GM19438 (cell line): ENCODE measurements around the gene RSRP1.

Source experiments
- ATAC-seq: cut with Tn5 transposase; IDR thresholded peaks from one replicate; pipeline ENCODE4 v1.9.1; 2021; ENCODE audit warnings: low read depth; ENCODE audit not compliant: unreplicated experiment

The RSRP1 gene

DNA sequence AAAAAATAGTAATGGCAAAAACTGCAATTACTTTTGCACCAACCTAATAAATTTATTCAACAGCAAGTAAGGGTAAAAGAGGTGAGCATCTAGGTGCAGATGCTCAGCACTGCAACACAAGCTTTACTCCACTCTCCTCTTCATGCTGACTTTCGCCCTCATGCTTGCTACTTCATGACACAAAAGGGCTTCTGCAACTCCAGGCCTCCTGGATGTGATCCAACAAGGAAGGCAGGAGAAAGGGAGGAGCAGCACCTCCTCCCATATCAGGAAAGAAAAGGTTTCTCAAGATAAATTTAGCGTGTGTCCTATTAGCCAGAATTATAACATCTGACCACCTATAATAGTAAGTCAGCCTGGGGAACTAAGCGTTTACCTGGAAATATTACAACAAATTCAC, 26.6 kb downstream of the RSRP1 start:
- ATAC-seq = no peak

DNA sequence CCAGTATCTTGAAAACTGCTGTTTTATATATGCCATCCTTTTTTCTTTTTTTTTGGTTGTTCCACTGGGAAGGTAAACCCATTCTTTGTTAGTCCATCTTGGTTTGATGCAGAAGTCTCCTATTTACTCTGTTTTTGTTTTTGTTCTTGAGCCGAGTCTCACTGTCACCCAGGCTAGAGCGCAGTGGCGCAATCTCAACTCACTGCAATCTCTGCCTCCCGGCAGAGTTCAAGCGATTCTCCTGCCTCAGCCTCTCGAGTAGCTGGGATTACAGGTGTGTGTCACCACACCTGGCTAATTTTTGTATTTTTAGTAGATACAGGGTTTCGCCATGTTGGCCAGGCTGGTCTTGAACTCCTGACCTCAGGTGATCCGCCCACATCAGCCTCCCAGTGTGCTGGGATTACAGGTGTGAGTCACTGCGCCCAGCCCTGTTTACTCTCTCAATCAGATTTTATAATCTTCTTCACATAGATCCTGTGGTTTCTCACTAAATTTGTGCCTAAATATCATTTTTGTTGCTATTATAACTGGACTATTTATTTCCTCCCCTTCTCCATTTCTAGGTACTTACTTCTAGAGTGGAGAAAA, 27.5 kb downstream of the RSRP1 start:
- no peak for ATAC-seq

DNA sequence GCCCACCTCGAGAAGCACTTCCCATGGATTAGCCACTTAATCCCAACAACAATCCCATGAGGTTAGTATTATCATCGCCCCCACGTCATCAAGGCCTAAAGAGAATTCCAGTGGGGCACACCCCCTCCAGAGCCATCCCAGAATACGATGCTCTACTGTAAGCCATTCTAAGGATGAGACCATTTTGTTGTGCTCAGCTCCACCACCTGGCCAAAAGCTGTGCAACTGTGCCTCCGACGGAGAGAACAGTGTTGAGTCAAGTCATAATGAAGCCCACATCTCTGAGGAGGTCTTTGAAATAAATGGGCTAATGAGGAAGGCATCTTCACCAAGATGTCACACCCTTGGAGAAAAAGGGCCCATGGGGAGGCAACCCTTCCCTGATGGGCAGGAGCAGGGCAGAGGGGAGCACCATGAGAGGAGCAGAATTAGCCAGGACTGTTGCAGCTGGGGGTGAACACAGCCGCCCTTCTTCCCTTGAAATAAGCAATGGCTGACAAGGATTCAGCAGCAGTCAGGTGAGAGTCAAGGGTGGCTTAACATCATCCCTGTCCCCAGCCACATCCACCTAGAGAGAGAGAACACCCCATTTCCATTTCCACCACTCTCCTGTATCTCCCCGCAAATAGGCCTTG, 29.5 kb downstream of the RSRP1 start:
- no peak for ATAC-seq

DNA sequence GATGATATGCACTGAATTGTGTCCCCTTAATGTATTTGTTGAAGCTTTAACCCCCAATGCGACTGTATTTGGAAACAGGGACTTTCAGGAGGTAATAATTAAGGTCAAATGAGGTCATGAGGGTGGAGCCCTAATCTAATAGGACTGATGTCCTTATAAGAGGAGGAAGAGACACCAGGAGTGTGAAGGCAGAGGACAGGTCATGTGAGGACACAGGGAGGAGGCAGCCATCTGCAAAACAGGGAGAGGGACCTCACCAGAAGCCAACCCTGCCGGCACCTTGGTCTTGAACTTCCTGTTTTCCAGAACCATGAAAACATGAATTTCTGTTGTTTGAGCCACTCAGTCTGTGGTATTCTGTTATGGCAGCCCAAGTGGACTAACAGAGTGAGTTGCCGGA, 30.2 kb downstream of the RSRP1 start:
- ATAC-seq = no peak

DNA sequence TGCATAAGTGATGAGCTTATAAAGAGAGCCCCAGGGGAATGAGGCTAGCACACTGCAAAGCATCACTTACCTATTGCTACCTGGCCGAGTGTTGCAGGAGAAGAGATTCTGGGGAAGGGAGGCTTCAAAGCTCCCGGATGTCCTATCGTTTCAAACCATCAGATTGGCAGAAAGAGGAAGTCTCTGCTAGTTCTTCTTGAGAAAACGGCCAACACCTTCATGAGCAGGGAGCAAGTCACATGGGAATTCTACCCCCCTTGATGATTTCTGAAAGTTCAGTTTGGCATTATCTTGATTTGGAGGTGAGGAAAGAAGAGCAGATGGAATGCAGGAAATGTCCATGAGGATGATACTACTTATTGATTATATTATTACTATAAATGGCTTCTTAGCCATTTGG, 31.1 kb downstream of the RSRP1 start:
- no peak for ATAC-seq

DNA sequence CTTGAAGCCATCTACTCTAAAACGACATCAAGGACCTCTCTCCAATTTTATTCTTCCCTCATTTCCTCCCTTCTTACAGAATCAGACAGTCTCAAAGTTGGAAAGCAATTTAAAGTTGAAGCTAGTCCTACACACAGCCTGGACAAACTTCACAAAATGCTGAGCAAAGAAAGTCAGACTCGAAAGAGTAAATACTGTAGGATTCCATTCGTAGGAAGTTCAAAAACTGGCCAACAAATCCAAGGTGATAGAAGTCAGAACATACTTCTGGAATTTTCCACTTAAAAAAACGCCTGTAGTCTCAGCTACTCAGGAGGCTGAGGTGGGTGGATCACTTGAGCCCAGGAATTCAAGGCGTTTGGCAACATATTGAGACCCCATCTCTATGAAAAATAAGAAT, 34.5 kb downstream of the RSRP1 start:
- no peak for ATAC-seq

DNA sequence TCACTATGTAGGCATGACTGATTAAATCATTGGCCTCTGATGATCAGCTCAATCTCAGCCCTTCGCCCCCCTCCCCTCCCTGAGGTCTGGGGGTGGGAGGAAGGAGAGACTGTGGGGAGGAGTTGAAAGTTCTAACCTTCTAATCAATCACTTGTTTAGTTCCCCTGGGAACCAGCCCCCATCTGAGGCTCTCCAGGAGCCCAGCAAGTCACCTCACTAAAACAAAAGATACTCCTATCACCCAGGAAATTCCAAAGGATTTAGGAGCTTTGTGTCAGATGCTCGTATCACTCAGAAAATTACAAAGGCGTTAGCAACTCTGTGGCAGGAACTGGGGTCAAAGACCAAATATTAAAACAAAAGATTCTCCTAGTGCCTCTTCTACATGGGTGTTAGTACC, 36.5 kb downstream of the RSRP1 start:
- no peak for ATAC-seq

DNA sequence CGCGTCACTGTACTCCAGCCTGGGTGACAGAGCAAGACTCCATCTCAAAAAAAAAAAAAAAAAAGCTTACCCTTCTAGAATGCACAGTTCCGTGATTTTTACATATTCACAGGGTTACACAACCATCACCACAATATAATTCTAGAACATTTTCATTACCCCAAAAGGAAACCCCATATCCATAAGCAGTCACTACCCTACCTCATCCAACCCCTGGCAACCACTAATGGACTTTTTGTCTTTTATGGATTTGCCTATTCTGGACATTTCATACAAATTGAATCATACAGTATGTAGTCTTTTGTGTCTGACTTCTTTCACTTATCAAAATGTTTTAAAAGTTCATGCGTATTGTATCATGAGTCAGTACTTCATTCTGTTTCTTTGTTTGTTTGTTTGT, 37.7 kb downstream of the RSRP1 start:
- no peak for ATAC-seq

DNA sequence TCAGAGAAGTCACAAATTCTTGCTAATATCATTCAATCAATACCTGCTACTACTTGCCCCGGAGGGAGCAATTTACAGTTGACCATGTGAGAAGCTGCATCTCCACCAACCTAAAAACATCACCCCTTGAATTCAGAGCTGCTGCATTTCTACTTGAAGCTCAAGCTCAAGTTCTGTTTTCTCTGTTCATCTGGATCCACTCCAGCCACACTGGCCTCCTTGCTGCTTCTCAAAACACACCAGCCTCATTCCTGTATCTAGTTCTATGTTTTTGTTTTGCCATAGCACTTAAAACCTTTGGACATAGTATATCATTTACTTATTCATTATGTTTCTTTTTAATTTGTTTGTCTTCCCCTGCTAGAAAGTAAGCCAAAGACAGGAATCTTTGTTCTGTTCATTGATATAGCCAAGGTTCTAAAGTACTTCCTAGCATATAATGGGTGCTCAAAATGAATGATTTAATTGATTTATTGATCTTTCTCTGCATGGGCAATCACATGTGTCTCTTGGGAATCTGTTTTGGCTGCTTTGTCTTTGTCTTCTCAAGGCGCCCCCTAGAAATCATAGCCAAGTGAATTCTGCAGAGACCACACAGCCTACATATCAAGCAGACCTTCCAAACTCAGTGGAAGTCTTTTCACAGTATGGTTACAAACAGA, 38.6 kb downstream of the RSRP1 start:
- no peak for ATAC-seq

DNA sequence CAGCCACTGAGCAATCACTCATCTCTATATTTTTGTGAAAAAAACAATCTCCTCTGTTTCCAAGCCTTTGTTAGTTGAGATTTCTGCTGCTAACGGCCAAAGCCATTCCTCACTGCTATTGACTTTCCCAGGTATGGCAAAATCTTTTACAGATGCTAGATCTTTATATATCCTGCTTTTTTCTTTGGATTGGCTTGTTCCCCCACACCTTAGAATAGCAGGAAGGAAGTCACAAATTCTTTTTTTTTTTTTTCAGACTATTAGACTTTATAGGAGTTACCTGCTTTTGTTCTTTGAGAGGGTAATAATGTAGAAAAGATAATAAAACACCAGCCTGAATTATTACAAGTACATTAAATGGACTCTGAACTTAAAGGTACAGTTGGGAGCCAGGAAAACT, 39.2 kb downstream of the RSRP1 start:
- ATAC-seq = no peak

DNA sequence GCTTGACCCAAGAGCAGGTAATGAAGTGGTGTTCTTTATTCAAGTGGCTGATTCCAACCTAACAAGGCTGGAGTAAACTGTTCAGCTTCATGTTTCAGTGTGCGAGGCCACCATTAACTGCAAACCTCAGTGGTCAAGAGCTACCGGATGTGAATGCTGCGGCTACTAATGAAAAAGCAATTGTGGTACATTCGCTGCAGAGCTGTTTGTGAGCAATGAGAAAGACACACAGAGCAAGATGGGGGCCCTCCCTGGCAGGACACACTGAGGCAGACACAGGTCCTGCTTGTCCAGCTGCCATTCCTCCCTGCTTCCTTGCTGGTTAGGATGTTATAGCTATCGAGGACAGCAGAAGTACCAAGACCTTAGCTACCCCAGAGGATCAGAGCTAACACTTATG, 41.1 kb downstream of the RSRP1 start:
- ATAC-seq = no peak

DNA sequence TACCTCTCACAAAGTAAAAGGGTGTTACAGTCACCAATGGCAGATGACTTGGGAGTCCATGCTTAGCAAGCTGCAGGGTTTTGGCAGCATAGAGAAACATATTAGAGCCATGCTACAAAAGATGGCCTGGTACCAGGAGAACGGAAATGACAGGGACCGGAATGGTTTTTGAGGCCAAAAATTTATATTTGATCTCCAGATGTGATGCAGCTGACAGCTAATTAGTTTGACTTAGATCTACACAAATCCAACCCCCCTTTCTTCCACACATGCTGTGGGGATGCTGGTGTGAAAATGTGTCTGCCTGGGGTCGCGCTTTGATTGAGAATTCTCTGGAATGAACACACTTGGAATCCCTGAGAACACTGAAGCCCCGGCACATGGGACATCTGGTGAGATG, 41.5 kb downstream of the RSRP1 start:
- ATAC-seq = no peak

DNA sequence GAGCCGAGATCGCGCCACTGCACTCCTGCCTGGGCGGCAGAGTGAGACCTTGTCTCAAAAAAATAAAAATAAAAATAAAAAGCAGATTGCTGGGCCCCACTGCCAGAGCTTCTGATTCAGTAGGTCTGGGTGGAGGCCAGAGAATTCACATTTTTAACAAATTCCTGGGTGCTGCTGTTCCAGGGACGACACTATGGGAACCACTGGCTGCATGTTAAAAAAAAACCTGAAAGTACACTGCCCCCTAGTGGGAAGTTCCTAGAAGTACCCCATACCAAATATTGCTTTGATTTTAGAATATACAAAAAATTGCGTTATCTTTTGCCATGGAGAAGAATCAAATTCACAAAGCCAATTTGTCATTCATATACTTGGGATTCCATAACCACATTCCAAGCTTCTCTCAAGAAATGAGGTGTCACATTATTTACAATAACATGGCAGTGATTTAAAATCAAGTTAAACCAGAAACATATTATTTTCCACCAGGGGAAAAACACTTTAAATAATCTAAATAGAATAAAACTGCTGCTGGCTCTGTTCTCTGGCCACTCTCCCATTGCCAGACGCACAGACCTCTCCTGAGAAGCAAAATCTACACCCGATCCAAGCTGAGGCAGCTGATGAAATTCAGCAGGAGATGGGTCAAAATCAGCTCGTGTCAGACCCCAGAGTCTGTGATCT, 42.3 kb downstream of the RSRP1 start:
- no peak for ATAC-seq

DNA sequence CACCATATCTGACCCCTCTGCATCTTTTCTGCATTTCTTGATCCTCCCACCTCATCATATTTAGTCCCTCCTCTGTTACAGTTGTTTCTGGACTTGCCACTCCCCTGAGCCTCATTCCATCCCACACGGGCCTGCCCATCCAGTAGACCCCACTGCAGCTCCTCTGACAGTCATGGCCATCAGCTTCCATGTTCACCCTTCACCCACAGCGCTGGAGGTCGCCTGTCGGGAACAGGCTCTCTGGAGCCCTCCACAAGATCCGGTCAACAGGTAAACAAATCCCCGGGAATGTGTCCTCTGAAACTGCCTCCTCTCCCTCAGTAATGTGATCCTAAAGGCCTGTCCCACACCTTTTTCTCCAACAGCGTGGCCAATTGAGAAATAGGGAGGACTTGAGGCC, 46.2 kb downstream of the RSRP1 start:
- ATAC-seq = no peak

DNA sequence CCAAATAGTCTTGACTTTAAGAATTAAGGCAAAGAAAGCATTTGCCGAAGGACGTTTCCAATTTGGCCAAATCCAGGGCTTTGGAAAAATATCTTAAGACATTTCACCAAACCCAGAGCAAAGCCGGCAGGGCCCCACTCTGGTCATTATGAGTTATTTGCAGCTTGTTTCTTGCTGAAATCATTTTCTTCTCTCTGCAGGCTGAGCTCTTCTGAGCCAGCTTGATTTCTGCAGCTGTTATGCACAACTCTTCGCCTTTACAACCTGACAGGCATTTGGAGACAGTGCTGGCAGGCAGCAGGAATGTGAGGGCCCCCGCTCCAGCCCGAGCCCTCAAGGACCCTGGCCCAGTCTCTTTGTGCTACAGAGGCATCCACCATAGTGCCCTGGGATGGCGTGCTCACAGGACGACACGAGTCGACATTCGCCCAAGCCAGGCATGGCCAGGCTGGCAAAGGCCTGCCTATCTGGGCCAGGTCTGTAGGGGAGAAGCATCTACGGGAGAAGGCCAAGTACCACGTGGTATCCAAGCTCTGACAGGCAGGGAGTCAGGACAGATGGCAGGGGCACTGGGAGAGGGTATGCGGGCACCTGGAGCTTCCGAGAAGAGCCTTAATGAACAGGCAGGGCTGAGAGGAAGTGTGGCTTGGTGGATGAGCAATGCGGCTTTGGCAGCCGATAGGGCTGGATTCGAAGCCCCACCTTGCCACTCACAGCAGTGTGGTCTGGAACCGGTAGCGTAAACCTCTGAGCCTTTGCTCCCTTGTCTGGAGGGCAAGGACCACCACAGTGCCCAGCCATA, 47.2 kb downstream of the RSRP1 start:
- ATAC-seq = no peak

DNA sequence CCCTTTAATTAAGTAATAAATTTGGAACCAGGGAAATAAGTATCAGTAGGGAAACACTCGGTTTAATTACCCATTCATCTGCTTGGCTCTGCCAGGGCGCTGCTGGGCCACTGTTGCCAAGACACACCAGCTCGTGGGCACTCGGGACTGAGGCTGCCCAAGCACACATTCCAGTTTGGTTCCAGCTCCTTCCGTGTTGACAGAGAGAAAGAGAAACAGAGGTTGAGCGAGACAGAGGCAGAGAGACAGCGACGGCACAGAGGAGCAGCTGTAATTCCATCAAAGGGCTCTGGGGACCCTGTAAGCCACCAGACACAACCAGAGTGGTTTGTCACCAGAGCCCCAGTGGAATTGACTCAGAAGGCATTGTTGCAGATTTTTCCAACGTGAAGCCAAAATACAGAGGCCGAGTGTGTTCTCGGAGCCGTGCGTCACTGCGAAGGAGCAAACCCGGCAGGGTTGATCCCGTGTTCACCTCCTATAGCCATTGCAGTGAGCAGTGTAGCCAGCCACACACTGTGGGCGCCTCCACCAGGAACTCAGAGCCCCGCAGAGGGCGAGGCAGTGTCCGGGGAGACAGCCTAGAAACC, 48.5 kb downstream of the RSRP1 start:
- no peak for ATAC-seq

DNA sequence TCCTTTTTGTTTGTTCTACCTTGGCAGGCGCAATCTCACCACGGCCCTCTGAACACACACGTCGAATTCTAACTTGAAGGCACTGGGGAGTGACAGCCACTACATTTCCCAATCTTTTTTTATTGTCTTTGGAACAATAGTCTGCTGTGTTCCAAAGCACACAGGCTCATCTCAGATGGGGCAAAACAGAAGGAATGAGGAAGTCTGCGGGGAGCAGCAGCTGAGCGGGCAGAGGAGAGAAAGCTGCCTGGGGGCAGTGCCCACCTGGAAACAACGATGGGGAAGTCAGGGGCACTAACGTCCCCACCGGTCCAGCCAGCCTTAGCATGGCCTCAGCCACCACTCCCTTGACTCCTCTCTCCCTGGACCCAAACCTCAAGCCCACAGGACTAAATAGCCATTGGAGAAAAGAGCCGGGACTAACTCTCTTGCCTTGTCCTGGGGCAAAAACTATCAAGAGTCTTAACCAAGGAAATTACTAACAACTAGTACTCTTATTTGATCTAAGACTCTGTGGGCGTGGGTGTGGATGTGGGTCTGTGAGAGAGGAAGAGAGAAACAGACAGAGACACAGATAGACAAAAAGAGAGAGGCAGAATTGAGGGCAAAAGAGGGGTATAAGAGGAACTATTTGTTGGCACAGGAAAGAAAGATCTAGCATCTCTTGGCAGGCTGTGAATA, 49.1 kb downstream of the RSRP1 start:
- no peak for ATAC-seq

DNA sequence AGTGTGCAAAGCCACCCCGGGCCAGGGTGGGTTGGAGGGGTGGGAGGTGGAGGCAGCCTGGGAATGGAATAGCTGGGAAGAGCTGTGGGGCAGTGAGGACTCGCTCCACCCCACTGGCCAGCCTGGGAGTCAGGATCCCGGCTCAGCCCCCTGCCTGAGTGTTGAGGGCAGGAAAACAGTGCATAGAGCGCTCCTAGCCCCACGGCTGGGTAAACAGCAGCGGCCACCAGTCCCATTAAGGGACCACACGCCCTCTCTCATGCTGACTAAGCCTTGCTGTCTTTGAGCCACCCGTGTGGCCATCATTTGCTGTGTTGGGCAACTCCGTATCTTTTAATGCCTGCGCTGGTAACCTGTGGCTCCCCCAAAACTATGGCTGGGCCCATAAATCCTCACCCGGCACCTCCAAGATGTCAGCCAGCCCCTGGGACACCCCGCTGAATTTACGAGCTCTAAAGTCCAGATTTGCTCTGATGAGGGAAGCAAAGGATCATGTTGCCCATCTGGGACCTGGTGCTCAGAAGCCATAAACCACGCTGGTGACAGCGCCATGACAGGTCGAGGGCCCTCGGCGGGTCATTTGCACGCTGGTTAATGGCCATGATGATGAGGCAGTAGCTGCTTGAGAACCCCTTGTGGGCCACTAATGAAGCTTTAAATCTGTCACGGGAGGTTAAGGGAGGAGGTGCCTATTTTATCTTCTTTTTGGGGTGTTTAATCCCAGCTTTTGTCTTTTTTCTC, 49.8 kb downstream of the RSRP1 start:
- ATAC-seq = no peak

DNA sequence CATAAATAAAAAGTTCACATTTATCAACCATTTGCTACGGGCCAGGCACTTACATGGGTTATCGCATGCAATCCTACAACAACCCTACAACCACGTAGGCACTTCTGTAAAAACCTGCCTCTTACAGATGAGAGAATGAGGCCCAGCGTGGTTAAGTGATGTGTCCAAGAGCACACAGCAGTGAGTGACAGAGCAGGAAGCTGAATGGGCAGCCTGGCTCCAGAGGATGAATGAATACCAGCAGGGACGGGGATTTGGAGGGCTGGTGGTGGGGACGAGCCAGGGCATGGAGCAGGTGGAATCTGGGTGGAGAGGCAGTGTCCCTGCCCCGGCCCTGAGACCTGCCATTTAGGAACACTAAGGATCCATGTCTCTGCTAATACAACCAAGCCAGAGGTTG, 50.4 kb downstream of the RSRP1 start:
- no peak for ATAC-seq
